ENCODE measurements around the gene KCNF1.

KCNF1 gene

DNA sequence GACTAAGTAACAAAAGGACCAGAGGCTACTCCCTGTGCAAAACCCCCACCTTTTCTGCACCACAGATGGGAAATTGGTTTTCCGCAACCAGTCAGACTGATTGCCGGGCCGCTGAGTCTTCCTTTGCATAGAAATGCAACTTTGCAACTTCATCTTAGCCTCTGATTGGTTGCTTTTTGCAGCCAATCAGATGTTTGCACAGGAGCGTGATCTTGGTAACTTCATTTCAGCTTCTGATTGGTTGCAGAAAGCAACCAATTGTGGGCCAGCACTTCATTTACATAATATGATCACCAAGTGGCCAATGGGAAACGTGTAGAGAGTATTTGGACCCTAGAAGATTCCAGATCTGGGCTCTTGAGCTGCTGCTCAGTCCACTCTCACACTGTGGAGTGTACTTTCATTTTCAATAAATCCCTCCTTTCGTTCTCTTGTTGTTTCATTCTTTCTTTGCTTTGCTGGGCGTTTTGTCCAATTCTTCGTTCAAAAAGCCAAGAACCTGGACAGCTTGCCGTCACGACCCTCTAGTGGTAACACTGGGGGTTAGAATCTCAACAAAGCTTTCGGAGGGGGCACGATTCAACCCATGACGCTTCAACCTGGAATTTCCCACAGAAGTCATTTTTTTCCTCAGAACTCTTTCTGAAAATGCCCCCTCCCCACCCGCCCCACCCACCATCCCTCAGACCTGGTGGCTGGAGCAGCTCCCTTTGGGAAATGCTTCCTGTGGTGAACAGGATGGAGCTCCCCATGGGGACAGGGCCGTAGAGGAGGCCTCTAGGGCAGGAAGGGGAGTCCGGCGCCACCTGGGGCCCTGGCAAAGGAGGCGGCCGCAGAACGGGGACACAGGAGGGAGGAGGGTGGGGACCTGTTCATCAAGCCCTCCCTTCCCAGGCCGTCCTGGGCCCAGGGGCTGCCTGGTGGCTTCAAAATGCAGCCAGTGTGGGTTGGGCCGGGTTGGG, 31.8 kb upstream of the KCNF1 start:
- DNase-seq (ENCODE audit: low read depth, low spot score), result no peak

DNA sequence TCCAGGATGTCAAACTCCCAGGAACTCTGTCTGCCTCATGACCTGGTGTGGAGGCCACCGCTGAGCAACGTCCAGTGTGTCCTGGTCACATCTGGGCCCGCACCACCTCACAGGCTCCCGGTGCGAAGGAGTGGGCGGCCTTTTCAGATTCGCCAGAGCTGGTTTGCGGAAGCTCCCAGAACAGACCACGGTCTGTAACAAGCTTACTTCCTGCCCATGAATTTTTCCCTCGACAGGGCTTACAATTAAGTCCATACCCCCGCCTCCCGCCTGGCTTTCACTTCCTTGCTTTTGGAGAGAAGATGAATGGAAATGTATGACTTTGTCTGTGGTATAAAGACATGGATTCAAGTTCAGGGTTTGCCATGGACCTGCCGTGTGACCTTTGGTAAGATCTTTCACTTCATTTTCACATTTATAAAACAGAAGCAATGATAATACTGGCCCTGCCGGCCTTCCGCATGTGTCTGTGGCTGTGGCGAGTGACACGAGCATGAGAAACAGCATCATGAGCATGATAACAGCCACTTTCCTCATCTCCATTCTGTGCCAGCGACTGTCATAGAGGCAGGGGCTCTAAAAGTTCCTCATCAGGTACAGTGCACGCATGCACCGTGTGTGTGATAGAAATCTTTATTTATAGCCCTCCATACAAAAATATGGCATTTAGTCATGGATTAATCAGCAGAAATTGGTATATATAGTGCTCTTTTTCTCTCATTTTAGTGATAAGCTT, 31.0 kb upstream of the KCNF1 start:
- no peak for DNase-seq (ENCODE audit: low read depth, low spot score)

DNA sequence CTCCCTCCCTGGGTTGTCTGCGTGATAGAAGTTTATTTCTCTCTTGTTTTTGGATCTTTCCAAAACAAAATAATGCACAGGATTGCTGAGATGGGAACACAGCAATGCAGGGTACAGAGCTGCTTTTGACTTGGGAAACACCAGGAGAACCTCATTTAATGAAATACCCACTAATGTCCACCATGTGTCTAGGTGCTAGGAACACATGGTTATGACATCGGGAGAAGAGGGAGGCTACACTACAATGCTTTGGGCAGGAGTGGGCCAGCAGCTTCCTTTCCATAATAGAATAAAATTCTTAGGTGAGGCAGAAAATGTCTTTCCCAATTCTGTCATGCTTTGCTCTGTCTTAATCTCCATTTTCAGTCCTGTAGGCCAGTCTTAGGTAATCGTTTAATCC, 29.2 kb upstream of the KCNF1 start:
- no peak for DNase-seq (ENCODE audit: low read depth, low spot score)

DNA sequence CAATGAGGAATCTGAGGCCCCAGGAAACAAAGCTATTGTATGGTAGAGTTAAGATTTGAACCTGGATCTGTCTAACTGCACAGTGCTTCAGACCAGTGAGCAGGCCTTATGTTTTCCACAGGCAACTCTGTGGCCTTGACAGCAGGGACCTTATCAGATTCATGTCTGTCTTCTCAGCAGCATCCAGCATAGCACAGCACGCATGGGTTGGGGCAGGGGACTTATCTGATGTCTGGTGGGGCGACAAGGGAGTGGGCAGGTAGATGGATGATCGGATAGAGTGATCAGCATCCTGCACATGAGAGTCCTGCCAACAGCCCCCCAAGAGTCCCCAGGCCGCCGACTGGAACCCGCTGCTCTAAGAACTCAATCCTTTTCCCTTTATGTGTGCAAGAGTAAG, 28.7 kb upstream of the KCNF1 start:
- no peak for DNase-seq (ENCODE audit: low read depth, low spot score)

DNA sequence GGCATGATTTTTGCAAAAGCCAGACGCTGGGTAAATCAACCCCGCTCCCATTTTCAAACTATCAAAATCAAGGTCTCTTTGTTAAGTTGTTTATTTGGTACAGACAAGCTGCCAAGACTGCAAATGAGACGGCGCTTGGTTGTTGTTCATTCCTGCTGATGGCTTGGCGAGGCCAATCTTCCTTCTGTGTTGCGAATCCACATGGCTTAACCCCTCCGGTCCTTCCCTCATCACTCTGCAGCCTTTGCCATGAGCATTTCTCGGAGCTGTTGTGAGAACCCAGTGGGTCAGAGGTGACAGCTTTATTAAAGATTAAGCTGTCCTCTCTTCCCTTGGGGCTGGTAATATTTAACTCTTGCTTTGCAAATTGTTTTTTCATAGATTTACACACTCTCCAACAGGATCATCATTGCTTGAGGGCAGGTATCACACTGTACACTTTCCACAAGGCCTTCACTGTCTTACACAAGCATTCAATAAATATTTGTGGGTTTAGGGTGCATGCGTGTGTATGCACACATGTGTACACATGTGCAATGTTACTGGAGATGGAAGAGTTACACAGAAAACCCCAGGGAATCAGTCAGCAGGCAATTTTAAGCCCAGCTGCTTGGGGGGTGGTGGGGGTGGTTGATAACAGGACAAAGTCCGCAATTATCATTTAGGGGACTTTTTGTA, 27.8 kb upstream of the KCNF1 start:
- DNase-seq (ENCODE audit: low read depth, low spot score), result no peak

DNA sequence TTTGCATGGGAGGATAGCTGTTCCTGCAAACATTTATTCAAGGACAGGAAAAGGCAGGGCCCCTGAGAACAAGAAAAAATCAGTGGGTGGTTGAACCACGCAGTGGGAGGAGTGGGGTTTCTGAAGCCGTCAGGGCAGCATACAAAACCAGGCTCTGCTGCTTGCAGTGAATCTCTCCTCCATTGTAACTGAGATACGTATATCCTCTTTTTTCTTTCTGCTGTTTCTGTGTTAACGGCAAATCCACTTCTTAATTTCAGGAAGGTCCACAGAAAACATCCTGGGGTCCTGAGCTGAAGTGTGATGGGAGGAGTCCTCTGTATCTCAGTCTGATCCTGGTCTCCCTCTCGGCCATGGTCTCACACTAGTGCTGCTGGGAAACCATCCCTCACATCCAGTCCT, 27.2 kb upstream of the KCNF1 start:
- DNase-seq (ENCODE audit: low read depth, low spot score), result peak; percentile 41

DNA sequence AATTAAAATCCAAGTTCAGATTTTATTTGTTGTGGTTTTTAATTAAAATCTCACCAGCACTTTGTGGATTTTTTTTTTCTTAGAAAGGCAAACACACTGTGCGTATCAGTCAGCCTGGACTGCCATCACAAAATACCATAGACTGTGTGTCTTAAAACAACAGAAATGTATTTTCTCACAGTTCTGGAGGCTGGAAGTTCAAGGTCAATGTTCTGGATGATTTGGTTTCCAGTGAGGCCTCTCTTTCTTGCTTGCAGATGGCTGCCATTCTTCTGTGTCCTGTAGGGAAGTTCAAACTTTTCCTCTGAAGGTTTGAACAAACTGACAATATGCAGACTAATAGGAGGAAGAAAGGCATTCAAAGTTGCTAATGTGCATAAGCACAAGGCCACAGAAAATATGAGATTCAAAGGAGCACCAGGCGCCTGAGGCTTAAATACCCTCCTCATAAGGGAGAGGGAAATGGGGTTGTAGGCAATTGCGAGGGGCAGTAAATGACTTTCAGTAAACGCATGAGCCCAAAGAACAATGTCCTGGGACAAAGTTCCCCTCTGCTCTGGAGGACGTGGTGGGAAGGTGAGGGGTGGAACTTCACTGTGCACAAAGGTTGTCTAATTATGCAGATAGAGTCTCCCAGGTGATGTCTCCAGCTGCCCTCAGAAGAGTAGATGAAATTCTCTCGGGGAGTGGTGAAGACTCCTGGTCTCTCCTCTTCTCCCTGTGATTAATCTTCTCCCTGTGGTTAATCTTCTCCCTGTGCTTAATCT, 26.5 kb upstream of the KCNF1 start:
- DNase-seq (ENCODE audit: low read depth, low spot score), result no peak

DNA sequence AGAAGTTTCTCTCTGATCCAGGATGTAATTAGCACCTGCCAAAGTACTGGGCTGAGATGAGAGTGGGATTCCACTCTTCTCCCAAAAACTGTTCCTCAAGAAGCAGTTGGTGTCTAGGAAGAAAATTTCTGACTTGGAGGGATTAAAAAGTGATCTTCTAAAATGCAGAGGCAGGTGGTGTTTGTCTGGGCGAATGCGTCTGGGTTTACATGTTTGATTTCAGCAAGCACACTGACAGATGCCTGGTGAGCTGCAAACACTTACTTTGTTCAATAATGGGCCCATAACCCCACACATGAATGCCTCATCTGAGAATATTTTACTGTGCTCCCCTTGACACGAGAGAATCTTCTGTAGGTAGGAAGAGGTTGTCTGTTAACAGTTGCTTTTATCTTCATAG, 24.3 kb upstream of the KCNF1 start:
- no peak for DNase-seq (ENCODE audit: low read depth, low spot score)

DNA sequence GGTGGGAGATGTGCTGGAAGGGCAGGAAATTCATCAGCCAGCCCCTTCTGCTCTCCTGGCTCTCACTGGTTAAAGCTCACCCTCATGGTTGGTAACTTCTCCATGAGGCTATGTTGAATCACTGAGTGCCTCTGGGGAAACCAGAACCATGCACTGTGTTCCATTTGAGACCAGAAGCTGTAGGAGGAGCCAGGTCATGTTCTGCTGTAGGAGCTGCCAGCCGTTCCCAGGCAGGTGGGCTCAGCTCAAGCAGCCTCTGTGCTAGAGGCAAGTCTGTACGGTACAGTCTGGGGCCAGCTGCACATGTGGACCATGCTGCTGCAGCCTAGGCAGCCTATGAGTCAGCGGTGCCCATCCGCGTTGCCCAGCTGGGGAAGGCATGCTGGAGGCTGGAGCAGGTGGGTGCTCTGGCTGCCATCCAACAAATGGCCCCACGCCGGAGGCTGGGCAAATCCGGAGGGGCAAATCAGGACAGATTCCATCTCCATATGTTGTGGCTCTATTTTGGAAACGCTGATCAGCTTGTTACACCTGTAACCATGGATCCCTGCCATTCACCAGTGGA, 22.0 kb upstream of the KCNF1 start:
- DNase-seq (ENCODE audit: low read depth, low spot score), result no peak

DNA sequence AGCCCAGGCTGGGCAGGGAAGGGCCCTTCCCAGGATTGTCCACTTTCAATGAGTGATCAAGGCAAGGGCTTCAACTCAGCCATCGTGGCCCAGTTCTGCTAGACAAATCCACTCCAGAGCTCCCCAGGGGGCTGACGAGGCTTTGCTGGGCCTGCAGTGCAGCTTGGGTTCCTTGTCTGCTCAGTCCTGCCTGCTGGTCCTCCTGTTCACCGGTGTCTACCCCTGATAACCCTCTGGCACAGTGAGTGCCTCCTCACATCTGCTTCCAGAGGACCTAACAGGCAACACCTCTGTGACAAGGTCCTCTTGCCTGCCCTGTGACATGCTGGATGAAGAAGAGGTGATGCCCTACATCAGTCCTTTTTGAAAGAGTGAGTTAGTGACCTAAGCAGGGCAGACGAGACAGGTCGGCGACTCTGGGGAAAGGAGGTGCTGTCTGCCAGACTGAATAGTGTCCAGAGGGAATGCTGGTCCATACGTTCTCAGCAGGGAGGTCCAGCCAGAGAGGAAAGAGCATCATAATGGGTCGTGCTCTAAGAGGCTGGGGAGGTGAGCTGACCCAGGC, 20.9 kb upstream of the KCNF1 start:
- DNase-seq (ENCODE audit: low read depth, low spot score), result no peak

DNA sequence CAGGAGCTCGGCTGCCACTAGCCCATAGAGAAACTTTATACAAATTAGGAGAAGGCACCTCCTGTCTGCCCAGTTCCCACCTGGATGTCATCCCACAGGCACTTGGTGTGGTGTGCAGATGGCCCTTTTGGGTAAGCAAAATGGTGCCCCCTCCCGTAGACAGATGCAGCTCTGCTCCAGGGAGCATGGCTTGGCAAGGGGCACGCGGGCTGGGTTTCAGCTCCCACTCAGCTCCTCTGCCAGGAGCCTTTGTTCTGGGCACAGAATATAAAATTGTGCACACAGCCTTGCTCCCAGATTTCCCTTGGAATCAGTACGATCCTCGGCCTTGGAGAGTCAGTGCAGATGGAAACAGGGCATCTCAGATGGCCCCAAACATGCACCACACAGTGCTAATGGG, 20.3 kb upstream of the KCNF1 start:
- DNase-seq (ENCODE audit: low read depth, low spot score), result no peak

DNA sequence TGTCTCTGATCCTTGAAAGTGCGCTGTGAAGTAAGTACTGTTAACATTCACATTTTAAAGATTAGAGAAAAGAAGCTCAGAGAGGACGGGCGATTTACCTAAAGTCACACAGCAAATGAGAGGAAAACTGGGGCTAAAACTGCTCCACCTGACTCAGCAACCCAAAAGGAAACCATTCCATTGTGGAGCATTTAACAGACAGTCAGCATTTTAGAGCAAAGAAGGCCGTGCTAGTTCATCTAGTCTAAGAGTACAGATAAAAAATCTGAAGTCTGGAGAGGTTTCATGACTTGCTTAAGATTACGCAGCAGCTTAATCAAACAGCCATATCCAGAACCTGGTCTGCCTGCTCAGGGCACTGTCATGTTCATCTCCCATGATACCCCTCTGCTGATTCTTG, 19.9 kb upstream of the KCNF1 start:
- no peak for DNase-seq (ENCODE audit: low read depth, low spot score)

DNA sequence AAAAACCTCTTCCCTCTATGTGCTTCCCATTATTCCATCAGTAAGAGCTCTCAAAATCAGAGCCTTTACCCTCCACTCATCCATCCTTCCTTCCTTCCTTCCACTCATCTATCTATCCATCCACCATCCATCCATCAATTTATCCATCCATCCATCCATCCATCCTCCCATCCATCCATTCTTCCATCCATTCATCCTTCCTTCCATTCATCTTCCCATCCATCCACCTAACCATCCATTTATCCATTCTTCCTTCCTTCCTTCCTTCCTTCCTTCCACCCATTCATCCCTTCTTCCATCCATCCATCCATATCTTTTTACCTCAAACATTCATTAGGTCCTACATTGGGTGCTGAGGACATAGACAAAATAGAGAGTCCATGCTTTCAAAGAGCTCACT, 19.4 kb upstream of the KCNF1 start:
- no peak for DNase-seq (ENCODE audit: low read depth, low spot score)

DNA sequence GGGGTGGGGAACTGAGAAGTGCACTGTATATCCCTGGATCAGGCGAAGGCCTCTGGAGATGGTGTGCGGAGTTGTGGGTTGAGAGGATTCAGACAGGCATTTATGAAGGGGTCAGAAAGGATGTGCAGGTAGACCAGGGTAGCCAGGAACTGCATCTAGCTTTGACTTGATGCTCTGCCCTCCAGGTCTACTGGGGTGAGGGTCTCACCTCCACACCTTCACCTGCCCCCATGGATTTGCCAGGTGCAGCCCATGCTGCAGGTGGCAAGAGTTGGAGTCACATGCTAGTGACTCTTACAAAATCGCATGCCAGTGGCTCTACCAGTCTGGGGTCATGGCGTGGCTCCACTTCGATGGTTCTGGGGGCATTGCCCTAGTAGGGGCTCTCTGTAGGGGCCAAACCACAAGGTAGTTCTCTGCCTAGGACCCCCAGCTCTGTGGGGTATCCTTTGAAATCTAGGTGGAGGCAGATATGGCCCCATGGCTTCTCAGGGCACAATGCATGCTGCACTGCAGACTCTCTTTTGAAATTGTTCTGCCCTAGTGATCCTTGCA, 18.9 kb upstream of the KCNF1 start:
- DNase-seq (ENCODE audit: low read depth, low spot score), result no peak

DNA sequence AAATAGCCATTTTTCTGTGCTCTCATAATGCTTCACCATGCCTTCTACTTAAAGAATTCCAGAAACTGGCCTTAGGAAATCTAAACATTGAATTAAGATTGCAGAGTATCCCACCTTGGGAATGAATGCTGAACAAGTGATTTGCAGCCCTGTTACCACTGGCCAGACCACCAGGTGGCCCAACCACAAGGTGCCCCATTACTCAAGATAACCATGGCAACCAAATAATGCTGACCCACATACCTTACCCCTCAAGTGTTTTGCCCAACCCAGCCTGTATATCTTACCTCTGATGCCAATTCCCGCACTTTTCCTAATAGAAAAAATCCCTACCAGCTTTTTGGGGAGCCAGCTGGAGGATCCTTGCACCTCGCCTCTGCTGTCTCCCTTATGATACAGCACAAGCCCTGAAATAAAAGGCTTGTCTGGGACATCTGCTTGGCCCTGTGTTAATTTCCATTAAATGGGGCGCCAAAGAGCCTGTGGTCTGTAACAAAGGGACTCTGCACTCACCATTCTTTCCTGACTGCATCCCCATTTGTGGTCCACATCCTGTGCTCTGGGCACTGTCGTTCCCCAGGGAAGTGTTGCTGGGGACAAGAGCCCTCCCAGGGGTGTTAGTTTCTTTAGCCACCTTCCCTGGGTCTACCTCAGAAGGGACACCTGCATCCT, 17.3 kb upstream of the KCNF1 start:
- no peak for DNase-seq (ENCODE audit: low read depth, low spot score)

DNA sequence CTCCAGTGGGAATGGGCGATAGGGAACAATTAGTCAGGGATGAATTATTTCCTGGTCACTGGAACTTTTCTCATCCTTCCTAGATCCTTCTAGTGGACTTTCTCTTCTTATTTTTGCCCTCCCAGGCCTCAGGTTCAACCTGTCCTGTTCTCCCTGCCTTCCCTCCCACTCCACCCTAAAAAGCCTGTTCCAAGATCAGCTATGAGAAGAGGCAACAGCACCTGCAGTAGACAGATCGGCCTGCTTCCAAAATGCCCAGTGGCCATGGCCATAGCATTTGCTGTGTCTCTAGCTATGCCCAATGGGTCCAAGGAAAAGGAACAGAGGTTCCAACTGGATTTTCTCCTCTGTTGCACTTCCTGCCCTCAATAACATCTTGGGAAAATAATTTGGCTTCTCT, 16.5 kb upstream of the KCNF1 start:
- no peak for DNase-seq (ENCODE audit: low read depth, low spot score)

DNA sequence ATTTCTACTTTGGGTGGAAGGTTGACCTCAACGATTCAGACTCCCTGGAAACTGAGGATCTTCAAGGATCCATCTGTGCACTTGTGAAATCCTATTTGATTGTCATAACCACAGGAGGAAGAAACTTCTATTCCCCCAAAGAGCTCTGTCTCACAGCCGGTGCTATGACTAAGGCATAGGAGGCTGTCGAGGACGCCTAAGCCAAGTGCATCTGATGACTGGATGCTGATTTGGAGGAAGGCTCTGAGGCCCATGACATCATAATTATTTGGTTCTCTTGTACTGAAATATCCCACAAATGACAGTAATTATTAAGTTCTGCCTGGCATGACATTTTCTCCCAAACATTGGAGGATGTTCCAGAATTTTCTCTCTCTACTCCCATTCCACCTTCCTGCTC, 13.8 kb upstream of the KCNF1 start:
- DNase-seq (ENCODE audit: low read depth, low spot score), result no peak

DNA sequence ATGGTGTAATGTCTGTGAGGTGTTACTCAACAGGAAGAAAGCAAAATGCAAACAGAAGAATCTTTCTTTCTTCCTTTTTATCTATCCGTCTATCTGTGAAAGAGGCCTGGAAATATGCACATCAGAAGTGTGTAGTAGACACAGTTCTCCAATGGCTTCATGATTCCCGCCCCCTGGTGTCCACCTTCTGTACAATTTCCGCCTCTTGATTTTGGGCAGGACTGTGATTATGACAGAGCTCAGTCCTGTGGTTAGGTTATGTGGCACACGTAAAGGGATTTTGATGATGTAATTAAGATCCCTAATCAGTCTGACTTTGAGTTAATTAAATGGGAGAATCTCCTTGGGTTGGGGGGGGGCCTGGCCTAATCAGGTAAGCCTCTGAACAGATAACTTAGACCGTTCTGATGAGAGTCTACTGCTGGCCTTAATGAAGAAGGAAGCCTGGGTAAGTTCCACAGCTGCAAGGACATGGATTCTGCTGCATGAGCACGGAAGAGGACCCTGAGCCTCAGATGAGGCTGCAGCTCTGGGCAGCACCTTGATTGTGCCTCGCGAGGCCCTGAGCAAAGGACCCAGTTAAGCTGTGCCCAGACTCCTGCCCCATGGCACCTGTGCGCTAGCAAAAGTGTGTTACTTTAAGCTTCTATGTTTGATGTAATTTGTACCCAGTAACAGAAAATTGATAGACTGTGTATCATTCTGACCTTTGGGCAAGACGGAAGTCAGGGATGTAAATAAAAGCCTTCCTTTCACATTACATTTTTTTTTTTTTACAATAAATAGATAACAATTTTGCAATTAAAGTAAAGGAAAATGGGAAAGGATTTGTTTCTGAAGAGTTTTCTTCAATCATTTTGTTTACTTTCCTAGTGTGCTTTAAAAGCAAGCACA, 11.3 kb upstream of the KCNF1 start:
- no peak for DNase-seq (ENCODE audit: low read depth, low spot score)

All from smooth muscle cell of the brain vasculature (primary cell).